Astrocyte of the hippocampus (primary cell): Measurements from ENCODE around the gene METTL6.
"Not testable (repeated sequence)": the region's sequence is repeated elsewhere in the genome, so short reads cannot be mapped to it uniquely, and the experiment has no call there.

Experiments
- DNase-seq: peaks from one replicate; pipeline ENCODE4 v3.0.0; 2011; ENCODE audit warnings: low read depth, low spot score

Gene METTL6

DNA sequence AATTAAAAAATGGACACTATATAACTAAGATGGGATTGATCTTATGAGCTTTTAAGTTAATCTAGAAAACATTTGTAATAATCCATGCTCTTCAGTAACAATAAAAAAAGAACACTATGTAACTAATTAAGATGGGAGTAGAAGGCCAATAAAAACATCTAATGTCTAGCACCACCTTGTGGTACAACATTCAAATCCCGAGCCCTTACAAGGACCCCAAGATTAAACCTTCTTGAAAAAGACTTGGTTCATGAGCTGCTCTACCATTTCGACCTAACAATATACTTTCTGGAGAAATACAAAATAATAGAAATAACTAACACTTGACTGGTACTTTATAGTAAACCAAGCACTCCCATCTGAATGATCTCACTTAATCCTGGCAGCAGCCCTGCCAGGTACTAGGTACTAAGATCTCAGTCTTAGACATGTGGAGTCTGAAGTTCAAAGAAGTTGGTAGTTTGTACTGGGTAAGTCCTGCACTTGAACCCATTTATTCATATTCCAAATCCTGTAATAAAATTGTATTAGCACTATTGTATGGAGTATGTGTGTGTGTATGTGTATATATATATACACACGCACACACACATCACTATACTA lies 21.8 kb downstream of the METTL6 start:
- peak; percentile 70 for DNase-seq

DNA sequence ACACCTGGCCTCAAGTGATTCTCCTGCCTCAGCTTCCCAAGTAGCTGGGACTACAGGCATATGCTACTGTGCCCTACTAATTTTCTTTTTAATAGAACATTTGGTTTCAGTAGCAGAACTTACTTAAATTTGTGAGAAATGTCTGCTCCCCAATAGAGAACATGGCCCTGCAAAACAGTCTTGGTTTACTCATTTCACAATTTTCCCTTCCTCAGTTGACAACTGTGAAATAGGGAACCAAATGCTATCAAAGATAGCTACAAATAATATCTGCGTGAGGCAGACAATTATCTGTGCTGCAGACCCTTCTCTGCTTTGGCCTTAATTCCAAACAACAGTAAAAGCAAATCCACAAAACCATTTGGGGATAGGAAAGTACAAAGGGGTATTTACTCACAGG lies 22.6 kb downstream of the METTL6 start:
- DNase-seq = no peak

DNA sequence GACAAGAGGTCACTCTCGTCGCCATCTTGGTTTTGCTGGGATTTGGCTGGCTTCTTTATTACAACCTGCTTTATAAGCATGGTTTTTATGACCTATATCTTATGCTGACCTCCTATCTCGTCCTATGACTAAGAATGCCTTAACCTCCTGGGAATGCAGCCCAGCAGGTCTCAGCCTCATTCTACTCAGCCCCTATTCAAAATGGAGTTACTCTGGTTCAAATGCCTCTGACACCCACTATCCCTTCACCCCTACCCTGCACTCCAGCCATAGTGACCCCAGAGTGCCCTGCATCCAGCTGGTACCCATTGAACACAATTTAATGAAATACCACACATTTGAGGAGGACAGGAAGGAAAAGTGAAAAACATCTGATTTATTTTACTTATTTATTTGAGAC lies 23.4 kb downstream of the METTL6 start:
- DNase-seq = no peak

DNA sequence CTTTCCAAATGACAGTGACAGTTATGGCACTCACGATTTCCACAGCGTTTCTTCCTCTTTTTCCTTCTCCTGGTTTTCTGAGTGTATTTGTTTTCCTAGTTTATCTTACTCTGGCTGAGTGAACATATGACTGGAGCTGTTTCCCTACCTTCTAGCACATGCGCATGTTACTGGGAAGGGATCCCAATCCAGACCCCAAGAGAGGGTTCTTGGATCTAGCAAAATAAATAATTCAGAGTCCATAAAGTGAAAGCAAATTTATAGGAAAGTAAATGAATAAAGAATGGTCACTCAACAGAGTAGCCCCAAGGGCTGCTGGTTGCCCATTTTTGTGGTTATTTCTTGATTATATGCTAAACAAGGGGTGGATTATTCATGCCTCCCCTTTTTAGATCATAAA lies 23.8 kb downstream of the METTL6 start:
- no peak for DNase-seq

DNA sequence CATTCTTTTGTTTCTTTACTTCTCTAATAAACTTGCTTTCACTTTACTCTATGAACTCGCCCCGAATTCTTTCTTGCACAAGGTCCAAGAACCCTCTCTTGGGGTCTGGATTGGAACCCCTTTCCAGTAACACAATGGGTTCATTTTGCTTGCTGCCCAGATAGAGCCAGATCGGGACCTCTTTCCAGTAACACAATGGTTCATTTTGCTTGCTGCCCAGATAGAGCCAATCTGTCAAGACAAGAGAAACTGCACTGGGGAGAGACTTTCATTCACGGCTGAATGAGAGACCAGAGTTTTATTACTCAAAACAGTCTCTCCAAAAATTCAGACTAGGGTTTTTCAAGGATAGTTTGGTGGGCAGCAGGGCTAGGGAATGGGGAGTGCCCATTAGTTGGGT lies 25.4 kb downstream of the METTL6 start:
- no peak for DNase-seq

DNA sequence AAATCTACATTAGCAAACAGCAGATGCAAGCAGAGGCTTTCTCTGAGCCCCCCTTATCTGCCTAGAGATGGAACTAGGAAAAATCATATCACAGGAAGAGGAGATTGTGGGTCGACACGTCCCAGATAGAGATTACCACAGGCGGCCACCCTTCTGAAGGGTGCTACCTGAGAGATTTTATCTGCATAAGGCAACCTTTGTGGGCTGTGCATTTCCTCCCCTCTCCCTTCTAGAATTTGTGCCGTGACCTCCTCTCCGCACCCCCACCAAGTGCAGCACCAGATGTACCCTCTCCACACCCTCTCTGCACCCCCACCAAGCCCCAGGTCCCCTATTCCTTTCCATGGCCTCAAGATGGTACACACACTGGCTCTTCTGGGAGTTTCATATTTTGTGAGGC lies 27.4 kb downstream of the METTL6 start:
- no peak for DNase-seq

DNA sequence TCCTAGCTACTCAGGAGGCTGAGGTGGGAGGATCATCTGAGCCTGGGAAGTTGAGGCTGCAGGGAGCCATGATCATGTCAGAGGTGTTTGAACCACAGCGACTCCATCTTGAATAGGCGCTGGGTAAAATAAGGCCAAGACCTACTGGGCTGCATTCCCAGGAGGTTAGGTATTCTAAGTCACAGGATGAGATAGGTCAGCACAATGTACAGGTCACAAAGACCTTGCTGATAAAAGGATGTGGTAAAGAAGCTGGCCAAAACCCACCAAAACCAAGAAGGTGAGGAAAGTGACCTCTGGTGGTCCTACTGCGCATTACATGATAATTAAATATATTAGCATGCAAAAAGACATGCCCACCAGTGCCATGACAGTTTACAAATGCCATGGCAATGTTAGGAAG lies 28.6 kb downstream of the METTL6 start:
- DNase-seq = not testable (repeated sequence)

DNA sequence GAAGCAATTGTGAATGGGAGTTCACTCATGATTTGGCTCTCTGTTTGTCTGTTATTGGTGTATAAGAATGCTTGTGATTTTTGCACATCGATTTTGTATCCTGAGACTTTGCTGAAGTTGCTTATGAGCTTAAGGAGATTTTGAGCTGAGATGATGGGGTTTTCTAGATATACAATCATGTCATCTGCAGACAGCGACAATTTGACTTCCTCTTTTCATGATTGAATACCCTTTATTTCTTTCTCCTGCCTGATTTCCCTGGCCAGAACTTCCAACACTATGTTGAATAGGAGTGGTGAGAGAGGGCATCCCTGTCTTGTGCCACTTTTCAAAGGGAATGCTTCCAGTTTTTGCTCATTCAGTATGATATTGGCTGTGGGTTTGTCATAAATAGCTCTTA lies 34.1 kb downstream of the METTL6 start:
- not testable (repeated sequence) for DNase-seq

DNA sequence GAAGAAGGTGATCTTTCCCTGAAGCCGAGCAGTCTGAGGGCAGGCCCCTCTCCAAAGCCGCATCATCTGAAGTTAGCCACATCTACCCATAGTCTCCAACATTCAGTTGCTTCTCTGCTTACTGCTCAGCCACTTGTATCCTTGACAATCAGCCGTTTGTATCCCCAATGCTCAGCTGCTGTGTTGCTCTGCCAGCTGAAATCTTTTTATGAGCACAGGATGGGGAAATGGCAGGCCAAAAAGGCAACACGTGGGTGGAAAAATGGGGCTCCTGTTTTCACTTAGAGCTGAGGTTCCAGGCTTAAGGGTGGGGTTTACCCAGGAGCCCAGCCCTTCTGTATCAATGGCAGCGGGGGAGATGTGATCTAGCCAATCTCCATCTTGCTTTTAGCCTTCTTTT lies 36.3 kb downstream of the METTL6 start:
- no peak for DNase-seq

DNA sequence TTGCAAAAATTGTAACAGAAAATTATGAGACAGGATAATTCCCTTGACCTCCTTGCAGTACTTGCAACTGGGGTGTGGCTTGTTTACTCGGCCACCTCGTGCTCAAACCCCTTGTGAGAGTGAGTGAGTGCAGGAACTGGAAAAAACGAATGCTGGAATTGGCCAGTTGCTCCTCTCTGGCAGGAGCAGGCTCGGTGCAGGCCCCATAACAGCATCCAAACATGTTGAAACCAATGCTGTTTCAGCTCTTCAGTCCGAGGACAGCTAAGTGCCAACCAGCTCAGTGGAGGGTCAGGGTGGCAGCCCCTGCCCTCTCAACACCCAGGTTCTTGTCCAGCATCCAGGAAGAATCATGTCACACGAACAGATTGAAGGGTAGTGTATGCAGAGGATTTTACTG lies 36.9 kb downstream of the METTL6 start:
- no peak for DNase-seq

DNA sequence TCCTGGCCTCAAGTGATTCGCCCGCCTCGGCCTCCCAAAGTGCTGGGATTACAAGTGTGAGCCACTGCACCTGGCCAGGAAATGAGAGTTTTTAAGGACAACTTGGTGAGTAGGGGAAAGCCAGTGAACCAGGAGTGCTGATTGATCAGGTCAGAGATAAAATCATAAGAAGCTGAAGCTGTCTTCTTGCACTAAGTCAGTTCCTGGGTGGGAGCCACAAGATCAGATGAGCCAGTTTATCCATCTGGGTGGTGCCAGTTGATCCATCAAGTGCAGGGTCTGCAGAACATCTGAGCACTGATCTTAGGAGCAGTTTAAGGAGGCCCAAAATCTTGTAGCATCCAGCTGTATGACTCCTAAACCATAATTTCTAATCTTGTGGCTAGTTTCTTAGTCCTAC lies 39.0 kb downstream of the METTL6 start:
- DNase-seq = not testable (repeated sequence)

DNA sequence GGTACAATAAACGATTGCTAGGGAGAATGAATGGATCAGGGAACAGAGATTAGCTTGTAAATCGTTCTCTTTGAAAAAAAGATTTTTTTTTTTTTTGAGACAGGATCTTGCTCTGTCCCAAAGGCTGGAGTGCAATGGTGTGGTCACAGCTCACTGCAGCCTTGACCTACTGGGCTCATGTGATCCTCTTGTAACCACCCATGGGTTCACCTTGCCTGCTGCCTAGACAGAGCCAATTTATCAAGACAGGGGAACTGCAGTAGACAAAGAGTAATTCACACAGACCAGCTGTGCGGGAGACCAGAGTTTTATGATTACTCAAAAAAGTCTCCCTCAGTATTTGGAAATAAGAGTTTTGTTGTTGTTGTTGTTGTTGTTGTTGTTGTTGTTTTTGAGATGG lies 39.6 kb downstream of the METTL6 start:
- DNase-seq = no peak

DNA sequence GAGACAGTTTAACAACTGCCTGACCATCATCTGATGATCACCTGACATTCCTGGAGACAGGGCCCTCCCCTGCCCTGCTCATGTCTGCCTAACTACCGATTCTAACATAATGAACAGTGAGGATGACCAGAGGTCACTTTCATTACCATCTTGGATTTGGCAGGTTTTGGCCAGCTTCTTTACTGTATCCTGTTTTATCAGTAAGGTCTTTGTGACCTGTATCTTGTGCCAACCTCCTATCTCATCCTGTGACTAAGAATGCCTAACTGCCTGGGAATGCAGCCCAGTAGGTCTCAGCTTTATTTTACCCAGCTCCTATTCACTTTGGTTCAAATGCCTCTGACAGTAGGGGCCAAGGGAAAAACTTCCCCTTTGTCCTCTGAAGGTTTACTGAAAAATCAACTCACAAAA lies 40.2 kb downstream of the METTL6 start:
- DNase-seq = peak; percentile 49

DNA sequence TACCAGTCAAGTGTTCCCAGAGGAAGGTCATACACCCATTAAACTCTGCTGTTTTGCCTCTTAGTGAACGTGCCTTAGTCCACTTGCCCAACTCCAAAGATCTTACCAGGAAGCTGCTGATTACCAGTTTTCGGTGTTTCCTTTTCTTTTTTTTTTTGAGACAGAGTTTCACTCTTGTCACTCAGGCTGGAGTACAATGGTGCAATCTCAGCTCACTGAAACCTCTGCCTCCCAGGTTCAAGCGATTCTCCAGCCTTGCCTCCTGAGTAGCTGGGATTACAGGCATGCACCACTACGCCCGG lies 40.7 kb downstream of the METTL6 start:
- DNase-seq = not testable (repeated sequence)

DNA sequence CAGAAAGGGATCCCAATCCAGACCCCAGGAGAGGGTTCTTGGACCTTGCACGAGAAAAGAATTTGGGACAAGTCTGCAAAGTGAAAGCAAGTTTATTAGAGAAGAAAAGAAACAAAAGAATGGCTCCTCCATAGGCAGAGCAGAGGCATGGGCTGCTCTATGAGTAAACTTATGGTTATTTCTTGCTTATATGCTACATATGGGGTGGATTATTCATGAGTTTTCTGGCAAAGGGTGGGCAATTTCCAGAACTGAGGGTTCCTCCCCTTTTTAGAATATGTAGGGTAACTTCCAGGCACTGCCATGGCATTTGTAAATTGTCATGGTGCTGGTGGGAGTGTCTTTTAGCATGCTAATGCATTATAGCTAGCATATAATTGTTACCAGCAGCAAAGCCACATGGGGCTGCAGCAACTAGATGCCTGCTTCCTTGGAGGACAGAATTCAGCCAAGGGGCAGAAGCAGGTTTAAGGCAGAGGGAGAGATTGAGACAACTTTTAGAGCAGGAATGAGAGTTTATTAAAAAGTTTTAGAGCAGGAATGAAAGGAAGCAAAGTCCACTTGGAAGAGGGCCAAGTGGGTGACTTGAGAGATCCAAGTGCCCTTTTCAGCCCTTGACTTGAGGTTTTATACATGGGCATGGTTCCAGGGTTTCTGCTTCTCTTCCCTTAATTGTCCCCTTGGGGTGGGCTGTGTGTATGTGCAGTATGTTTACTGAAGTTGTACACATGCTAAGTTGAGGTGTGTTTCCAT lies 41.3 kb downstream of the METTL6 start:
- DNase-seq = no peak

DNA sequence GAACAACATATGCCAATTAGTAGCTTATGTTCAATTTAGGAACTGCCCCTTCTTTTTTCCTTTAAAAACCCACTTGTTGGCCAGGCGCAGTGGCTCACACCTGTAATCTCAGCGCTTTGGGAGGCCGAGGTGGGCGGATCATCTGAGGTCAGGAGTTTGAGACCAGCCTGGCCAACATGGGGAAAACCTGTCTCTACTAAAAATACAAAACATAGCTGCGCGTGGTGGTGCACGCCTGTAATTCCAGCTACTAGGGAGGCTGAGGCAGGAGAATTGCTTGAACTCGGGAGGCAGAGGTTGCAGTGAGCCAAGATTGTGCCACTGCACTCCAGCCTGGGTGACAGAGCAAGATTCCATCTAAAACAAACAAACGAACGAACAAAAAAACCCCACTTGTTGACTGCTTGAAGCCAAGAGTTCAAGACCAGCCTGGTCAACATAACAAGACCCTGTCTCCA lies 42.1 kb downstream of the METTL6 start:
- DNase-seq = not testable (repeated sequence)

DNA sequence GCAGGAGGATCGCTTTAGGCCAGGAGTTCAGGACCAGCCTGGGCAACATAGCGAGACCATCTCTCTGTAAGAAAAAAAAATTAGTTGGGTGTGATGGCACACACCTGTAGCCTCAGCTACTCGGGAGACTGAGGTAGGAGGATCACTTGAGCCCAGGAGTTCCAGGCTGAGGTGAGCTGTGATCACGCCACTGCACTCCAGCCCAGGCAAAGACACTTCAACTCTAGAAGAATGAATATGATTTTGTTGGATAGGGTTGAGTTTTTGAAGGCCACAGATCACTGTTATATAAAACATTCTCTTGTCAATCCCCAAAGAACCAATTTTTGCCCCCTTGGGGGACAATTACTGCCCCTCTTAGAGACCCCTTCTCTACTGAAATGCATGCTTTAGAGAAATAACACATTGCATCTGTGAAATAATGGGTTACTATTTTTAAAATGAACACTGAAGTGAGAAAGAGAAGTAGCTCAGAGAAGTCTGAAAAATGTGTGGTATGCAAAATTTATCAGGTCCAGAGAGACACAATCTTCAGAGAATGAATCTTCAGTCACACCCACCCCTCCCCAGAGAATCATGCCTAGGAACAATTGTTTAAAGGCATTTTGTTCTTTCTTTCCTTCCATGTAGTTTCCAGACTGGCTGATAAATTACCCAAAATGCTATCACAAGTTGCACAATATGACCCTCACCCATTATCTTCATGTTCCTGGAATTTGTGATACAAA lies 42.7 kb downstream of the METTL6 start:
- DNase-seq = no peak

DNA sequence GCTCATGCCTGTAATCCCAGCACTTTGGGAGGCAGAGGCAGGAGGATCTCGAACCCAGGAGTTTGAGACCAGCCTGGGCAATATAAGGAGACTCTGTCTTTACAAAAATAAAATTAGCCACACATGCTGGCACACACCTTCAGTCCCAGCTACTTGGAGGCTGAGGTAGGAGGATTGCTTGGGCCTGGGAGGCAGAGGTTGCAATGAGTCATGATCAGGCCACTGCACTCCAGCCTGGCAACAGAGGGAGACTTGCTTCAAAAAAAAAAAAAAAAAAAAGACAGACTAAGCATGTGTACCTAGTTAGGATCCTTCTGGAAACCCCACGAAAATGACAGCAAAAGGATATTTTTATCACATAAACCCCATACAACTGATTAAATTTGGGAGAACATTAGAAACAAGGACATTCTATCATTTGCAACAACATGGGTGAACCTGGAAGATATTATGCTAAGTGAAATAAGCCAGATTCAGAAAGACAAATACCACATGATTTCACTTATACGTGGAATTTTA lies 44.9 kb downstream of the METTL6 start:
- no peak for DNase-seq

DNA sequence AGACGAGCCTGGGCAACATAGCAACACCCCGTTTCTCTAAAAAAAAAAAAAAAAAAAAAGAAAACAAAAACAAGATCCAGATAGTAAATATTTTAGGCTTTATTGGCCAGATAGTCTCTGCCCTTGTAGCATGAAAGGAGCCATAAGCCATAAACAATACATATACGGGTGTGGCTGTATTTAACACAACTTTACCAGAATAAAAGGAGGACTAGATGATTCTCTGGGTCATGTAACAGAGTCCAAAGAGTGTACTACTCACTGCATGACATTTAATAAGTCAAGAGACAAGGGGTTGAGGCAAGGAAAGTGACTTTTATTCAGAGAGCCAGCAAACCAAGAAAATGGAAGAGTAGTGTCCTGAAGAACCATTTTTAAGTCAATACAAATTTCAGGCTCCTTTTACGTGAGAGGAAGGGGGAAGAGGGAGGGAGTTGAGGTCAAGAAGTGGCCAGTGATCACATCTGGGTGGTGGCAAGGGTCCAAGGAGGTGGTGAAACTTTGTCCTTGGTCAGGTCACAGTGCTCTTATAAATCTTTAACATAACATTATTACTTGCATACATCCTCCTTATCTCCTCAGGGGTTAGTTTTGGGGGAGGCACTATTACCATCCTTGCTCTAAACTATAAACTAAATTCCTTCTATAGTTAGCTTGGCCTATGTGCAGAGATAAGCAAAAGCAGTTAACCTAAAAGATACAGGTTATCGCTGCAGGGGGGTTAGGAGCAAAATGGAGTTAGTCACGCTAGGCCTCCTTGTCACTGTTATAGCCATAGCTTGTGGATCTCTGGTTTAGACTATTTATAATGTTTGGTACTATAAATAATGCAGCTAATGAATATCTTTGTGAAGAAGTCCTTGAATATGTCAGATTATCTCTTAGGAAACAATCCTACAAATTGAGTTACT lies 46.1 kb downstream of the METTL6 start:
- DNase-seq = no peak

DNA sequence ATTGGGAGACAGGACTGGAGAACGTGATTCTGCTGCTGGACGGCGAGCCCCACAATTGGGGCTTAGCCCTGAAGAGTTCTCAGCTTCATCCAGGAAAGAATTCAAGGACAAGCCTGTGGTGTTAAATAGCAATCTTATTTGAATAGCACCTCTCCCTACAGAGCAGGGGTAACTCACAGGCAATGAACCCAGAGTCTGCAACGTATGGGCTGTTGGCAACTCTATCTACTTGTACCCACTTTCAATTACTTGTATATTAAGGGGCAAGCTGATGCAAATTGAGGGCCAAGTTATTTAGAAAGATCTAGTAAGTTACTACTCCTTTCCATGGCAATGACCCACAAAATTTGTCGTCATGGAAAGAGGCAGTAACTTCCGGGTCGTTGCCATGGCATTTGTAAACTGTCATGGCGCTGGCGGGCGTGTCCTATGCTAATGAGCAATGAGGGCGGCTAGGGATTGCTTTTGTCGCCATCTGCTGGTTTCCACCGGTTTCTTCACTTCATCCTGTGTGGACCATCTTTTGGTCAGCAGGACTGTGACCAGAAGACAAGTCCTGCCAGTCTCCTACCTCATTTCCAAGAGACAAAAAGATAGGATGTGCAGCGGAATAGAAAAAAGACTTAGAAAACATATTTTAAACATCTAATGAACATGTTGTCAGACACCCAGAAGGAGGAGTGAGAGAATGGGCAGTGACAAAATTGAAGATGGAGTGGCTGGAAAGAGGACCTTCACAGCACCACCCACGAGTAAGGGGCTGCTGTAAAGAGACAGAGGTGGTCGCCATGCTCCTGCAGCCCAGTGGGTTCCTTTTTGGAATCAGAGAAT lies 49.2 kb downstream of the METTL6 start:
- DNase-seq = peak; percentile 95
